Head of caudate nucleus (tissue), 42 donors: ENCODE measurements around the gene ZBED1.
A peak's percentile ranks its signal among the peaks of the same experiment; 100 is the strongest.
"Not testable (repeated sequence)": the region's sequence is repeated elsewhere in the genome, so short reads cannot be mapped to it uniquely, and the experiment has no call there.

Experiments used
- DNase-seq, 42 donors: peaks; one replicate each; pipeline versions ENCODE4 v3.0.0 to v3.0.0-alpha.2; 2020 to 2021; ENCODE audit warnings: mixed read lengths in 7 of 42
- intact Hi-C: fragments of 100-400 bp; cut with DNase I; formaldehyde crosslinking; loops from one replicate; pipeline ENCODE4 v1.15.0; 2022

Gene ZBED1

DNA sequence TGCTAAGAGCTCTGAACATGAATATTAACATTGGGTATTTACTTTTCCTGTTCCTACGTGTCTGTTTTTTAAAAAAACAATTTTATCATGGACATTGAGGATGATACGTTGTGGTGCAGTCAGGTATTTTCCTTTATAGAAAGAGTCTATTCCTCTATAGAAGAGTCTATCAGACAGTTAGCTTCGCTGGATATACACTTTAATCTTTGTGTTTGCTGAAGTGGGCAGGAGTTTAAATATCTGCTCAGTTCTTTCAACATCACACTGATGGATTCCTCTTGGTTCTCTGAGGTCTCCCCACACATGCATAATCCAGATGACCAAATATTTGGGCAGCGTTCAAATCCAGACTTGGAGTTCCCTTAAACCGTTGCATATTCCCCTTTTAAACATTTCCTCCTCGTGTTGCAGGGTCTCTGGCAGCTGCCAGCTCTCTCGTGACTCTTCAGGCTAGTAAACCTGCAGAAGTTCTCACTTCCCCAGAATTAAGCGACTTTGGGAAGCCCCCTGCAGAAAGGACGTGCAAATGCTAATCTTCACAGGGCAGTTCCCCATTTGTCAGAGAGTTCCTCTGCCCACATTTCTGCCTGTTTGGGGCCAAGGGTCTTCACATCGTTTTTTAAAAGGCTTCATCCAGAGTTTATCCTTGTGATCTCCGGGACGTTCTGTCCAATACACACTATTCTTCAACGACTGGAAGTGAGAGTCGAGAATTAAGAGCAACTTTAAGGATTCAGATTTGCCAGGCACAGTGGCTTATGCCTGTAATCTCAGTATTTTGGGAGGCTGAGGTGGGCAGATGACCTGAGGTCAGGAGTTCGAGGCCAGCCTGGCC is 20.5 kb upstream of the ZBED1 start:
- DNase-seq: peak in 6 of 42 donors; percentile 8 to 51 (median 28)
- intact Hi-C loops: no loop called here

- DNase-seq: no peak
- intact Hi-C loops: no loop called here
Observed at GRCh38 chrX:2520539-2520938, 19.8 kb upstream of the ZBED1 start.

DNA sequence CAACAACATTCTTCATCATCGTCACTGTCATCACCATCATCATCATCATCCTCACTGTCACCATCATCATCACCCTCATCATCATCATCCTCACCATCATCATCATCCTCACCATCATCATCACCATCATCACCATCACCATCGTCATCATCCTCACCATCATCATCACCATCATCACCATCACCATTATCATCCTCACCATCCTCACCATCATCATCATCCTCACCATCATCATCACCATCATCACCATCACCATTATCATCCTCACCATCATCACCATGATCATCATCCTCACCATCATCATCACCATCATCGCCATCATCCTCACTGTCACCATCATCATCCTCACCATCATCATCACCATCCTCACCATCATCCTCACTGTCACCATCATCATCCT is 18.9 kb upstream of the ZBED1 start:
- DNase-seq, intact Hi-C loops: not testable (repeated sequence)

DNA sequence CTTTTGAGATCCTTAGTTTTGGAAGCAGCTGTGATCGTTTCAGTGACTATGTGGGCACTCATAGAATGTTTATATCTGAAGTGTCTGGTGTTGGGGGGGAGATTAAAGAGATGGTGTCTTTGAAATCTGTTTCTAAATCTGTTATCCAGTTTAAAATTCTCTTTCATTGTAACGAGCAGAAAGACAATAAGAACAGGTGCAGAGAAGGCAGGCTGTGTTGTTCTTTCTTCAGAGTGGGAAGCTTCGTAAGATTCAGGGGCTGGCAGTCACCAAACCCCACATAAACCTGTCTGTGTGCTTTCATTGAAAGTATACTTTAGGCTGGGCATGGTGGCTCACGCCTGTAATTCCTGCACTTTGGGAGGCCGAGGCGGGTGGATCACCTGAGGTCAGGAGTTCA is 16.3 kb upstream of the ZBED1 start:
- DNase-seq: no peak
- intact Hi-C loops: no loop called here

DNA sequence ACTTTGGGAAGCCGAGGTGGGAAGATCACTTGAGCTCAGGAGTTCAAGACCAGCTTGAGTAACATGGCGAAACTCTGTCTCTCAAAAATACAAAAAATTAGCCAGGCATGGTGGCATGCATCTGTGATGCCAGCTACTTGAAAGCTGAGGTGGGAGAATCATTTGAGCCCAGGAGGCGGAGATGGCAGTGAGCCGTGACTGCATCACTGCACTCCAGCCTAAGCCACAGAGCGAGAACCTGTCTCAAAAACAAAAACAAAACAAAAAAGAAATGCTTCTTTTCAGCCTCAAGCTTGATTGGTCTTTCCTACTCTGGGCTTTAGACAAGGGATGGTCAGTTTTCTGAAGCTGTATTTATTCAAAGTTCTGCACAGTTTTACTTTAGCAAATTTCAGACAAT is 15.8 kb upstream of the ZBED1 start:
- DNase-seq: no peak
- intact Hi-C loops: no loop called here

GRCh38 chrX:2514131-2514530 is 13.4 kb upstream of the ZBED1 start:
- intact Hi-C loops: no loop called here
- DNase-seq: no peak

- DNase-seq: no peak
- intact Hi-C loops: no loop called here
Observed at GRCh38 chrX:2513121-2513664, 12.4 kb upstream of the ZBED1 start.

- DNase-seq: no peak
- intact Hi-C loops: no loop called here
Observed at GRCh38 chrX:2512501-2512900, 11.7 kb upstream of the ZBED1 start.

GRCh38 chrX:2511326-2511725 is 10.6 kb upstream of the ZBED1 start:
- DNase-seq: no peak
- intact Hi-C loops: no loop called here

DNA sequence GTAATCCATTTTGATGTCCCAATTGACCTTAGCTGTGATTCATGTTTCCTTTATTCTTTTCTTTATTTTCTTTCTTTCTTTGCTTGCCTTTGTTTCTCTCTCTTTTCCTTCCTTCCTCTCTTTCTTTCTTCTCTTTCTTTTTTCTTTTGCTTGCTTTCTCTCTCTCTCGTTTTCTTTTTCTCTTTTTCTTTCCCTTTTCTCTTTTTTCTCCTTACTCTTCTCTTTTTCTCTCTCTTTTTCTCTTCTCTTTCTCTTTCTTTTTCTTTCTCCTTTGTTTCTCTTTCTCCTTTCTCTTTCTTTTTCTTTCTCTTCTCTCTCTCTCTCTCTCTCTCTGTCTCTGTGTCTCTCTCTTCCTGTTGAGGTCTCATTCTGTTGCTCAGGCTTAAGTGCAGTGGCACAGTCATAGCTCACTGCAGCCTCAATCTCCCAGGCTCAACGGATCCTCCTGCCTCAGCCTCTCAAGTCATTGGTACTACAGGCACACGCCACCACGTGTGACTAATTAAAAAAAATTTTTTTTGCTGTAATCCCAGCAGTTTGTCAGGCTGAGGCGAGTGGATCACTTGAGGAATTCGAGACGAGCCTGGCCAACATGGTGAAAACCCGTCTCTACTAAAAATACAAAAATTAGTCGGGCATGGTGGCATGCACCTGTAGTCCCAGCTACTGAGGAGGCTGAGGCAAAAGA is 8.0 kb upstream of the ZBED1 start:
- intact Hi-C loops: no loop called here
- DNase-seq: no peak

- intact Hi-C loops: no loop called here
- peak in 1 of 42 donors; percentile 16 for DNase-seq
Observed at GRCh38 chrX:2507904-2508627, 7.3 kb upstream of the ZBED1 start.

- intact Hi-C loops: no loop called here
- peak in 1 of 42 donors; percentile 18 for DNase-seq
Observed at GRCh38 chrX:2507196-2507595, 6.4 kb upstream of the ZBED1 start.

DNA sequence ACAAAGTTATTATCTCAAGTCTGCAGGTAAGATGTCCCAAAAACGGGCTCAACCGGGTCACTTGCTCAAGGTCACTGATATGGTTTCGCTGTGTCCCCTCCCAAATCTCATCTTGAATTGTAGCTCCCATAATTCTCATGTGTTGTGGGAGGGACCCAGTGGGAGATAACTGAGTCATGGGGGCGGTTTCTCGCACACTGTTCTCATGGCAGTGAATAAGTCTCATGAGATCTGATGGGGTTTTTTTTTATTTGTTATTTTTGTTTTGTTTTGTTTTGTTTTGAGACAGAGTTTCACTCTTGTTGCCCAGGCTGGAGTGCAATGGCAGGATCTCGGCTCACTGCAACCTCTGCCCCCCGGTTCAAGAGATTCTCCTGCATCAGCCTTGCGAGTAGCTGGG is 4.6 kb upstream of the ZBED1 start:
- peak in 1 of 42 donors; percentile 30 for DNase-seq
- intact Hi-C loops: not testable (repeated sequence)

- DNase-seq: peak in 2 of 42 donors; percentile 21 to 25
- intact Hi-C loops: no loop called here
Observed at GRCh38 chrX:2504706-2505332, 4.0 kb upstream of the ZBED1 start.

GRCh38 chrX:2503591-2504500 is 3.1 kb upstream of the ZBED1 start:
- intact Hi-C loops: no loop called here
- DNase-seq: peak in 2 of 42 donors; percentile 29 to 33

GRCh38 chrX:2502668-2503519 is 2.1 kb upstream of the ZBED1 start:
- intact Hi-C loops: no loop called here
- DNase-seq: peak in 3 of 42 donors; percentile 4 to 37 (median 32)

GRCh38 chrX:2502120-2502667 is 1.4 kb upstream of the ZBED1 start:
- intact Hi-C loops: no loop called here
- peak in 3 of 42 donors; percentile 8 to 28 (median 16) for DNase-seq
